H1 (cell line): ENCODE results near the gene TTL. TPM values are rescaled to one million over a fixed set of nuclear protein-coding genes. Genes with fewer than 3 reads are reported as not detected.
"Not testable (repeated sequence)": the region's sequence is repeated elsewhere in the genome, so short reads cannot be mapped to it uniquely, and the experiment has no call there.

Experiments used
- CTCF ChIA-PET: fragments of 300-600 bp; sonication (Branson Sonifier 250); formaldehyde crosslinking; loops from one replicate; lab custom pipeline; 2021; ENCODE audit not compliant: partially characterized antibody; lab: Charles Lee
- POLR2A ChIA-PET: fragments of 300-600 bp; sonication (Branson Sonifier 250); formaldehyde crosslinking; loops from one replicate; lab custom pipeline; 2021; ENCODE audit warnings: inconsistent platforms; ENCODE audit not compliant: partially characterized antibody; lab: Charles Lee
- DNase-seq, 2 experiments: peaks; one replicate each; pipeline versions ENCODE4 v3.0.0 to v3.0.0-alpha.2; 2010 to 2022; ENCODE audit warnings: low spot score in 2 of 2, low read depth in 1 of 2, mixed read lengths in 1 of 2
- FAIRE-seq: peaks from 2 replicates; lab custom pipeline; 2011; peaks lifted over from hg19 to GRCh38; lab: Jason Lieb, UNC
- H2AFZ ChIP-seq: 2 replicates; pipeline ENCODE4 v1.8.1; 2012; ENCODE audit warnings: low read length, inconsistent platforms
- H2AK5ac ChIP-seq: 2 replicates; pipeline ENCODE4 v1.6.1; 2013; ENCODE audit warnings: low read depth, low read length
- H2BK120ac ChIP-seq: replicated peaks from 2 replicates; pipeline ENCODE3; 2013; ENCODE audit warnings: low read depth, low read length, inconsistent platforms
- H2BK12ac ChIP-seq: 2 replicates; pipeline ENCODE4 v1.6.1; 2013; ENCODE audit warnings: low read depth, low read length
- H2BK15ac ChIP-seq: 2 replicates; pipeline ENCODE4 v1.6.1; 2013; ENCODE audit warnings: low read length
- H2BK20ac ChIP-seq: 2 replicates; pipeline ENCODE4 v1.6.1; 2013; ENCODE audit warnings: low read length
- H2BK5ac ChIP-seq: 2 replicates; pipeline ENCODE4 v1.6.1; 2013; ENCODE audit warnings: low read depth, low read length
- H3K14ac ChIP-seq: 2 replicates; pipeline ENCODE4 v1.6.1; 2013; ENCODE audit warnings: inconsistent platforms; ENCODE audit not compliant: insufficient read length
- H3K18ac ChIP-seq: 2 replicates; pipeline ENCODE4 v1.6.1; 2013; ENCODE audit warnings: low read length; ENCODE audit errors: extremely low read depth
- H3K23ac ChIP-seq: 2 replicates; pipeline ENCODE4 v1.6.1; 2013; ENCODE audit warnings: inconsistent platforms; ENCODE audit not compliant: insufficient read length
- H3K23me2 ChIP-seq: 2 replicates; pipeline ENCODE4 v1.6.1; 2013; ENCODE audit warnings: low read depth, low read length
- H3K27ac ChIP-seq: 2 replicates; pipeline ENCODE4 v1.6.1; 2011; ENCODE audit warnings: low read depth, low read length, inconsistent platforms
- H3K27me3 ChIP-seq, 4 experiments: replicated peaks in 1 of 4; 1 replicate in 1 of 4; 2 replicates in 3 of 4; pipeline versions ENCODE4 v1.6.1 to v1.8.1; 2011 to 2013; ENCODE audit warnings: low read length in 3 of 4, mild to moderate bottlenecking in 3 of 4, inconsistent platforms in 2 of 4, mixed read lengths in 2 of 4, moderate library complexity in 1 of 4; ENCODE audit not compliant: control insufficient read depth in 3 of 4, insufficient read depth in 3 of 4; ENCODE audit errors: extremely low read depth in 1 of 4
- H3K36me3 ChIP-seq, 4 experiments: 2 replicates each; pipeline versions ENCODE4 v1.6.1 to v1.8.1; 2011 to 2013; ENCODE audit warnings: mild to moderate bottlenecking in 4 of 4, low read length in 3 of 4, moderate library complexity in 2 of 4, control low read depth in 1 of 4, inconsistent platforms in 1 of 4; ENCODE audit not compliant: insufficient read depth in 4 of 4, control insufficient read depth in 2 of 4
- H3K4ac ChIP-seq: replicated peaks from 2 replicates; pipeline ENCODE3; 2013; ENCODE audit warnings: low read length, low read depth, mixed read lengths, inconsistent platforms; ENCODE audit not compliant: insufficient read length
- H3K4me1 ChIP-seq, 4 experiments: replicated peaks in 1 of 4; 1 replicate in 1 of 4; 2 replicates in 3 of 4; pipeline versions ENCODE4 v1.6.1 to v1.8.1; 2011 to 2013; ENCODE audit warnings: low read length in 3 of 4, inconsistent platforms in 2 of 4, mixed read lengths in 1 of 4; ENCODE audit not compliant: insufficient read depth in 4 of 4, control insufficient read depth in 3 of 4
- H3K4me2 ChIP-seq, 2 experiments: 2 replicates each; pipeline versions ENCODE4 v1.6.1 to v1.8.1; 2011 to 2013; ENCODE audit warnings: low read depth in 2 of 2, low read length in 2 of 2, control low read depth in 1 of 2, inconsistent platforms in 1 of 2, mild to moderate bottlenecking in 1 of 2; ENCODE audit not compliant: insufficient read depth in 1 of 2
- H3K4me3 ChIP-seq, 4 experiments: fragments of 200-600, 300-600 bp in 1 of 4; sonication (generic), shearing (Covaris generic), sonication (Bioruptor Twin) in 1 of 4; 2 replicates each; pipeline versions ENCODE4 v1.5.1 to v1.8.1; 2011 to 2016; ENCODE audit warnings: low read length in 4 of 4, low read depth in 3 of 4, control low read depth in 2 of 4, inconsistent platforms in 2 of 4, mild to moderate bottlenecking in 2 of 4, mixed read lengths in 1 of 4, moderate library complexity in 1 of 4; ENCODE audit not compliant: insufficient read depth in 2 of 4; ENCODE audit errors: extremely low read depth in 1 of 4
- H3K56ac ChIP-seq: replicated peaks from 2 replicates; pipeline ENCODE3; 2013; ENCODE audit warnings: low read depth, mild to moderate bottlenecking, mixed read lengths, low read length, inconsistent platforms; ENCODE audit not compliant: insufficient read length
- H3K79me1 ChIP-seq: 2 replicates; pipeline ENCODE4 v1.6.1; 2013; ENCODE audit warnings: low read depth, low read length, control low read depth
- H3K79me2 ChIP-seq, 2 experiments: 2 replicates each; pipeline versions ENCODE4 v1.6.1 to v1.8.1; 2012 to 2013; ENCODE audit warnings: low read length in 2 of 2, mild to moderate bottlenecking in 2 of 2, inconsistent platforms in 1 of 2; ENCODE audit not compliant: insufficient read depth in 2 of 2, control insufficient read depth in 1 of 2
- H3K9ac ChIP-seq, 4 experiments: replicated peaks in 1 of 4; 1 replicate in 1 of 4; 2 replicates in 3 of 4; pipeline versions ENCODE4 v1.6.1 to v1.8.1; 2011 to 2013; ENCODE audit warnings: low read depth in 3 of 4, low read length in 3 of 4, control low read depth in 2 of 4, mild to moderate bottlenecking in 2 of 4, moderate library complexity in 2 of 4, inconsistent platforms in 1 of 4; ENCODE audit errors: extremely low read depth in 1 of 4
- H3K9me3 ChIP-seq, 2 experiments: 2 replicates each; pipeline versions ENCODE4 v1.6.1 to v1.8.1; 2012 to 2013; ENCODE audit warnings: mild to moderate bottlenecking in 2 of 2, moderate library complexity in 2 of 2, control low read depth in 1 of 2, inconsistent platforms in 1 of 2, low read depth in 1 of 2, low read length in 1 of 2, mixed read lengths in 1 of 2; ENCODE audit not compliant: insufficient read depth in 2 of 2
- H4K20me1 ChIP-seq, 2 experiments: replicated peaks in 1 of 2; 2 replicates each; pipeline versions ENCODE3 to v1.8.1; 2011 to 2013; ENCODE audit warnings: inconsistent platforms in 2 of 2, low read length in 2 of 2, mild to moderate bottlenecking in 1 of 2; ENCODE audit not compliant: insufficient read depth in 2 of 2, control insufficient read depth in 1 of 2
- H4K5ac ChIP-seq: 2 replicates; pipeline ENCODE4 v1.6.1; 2013; ENCODE audit warnings: low read length, low read depth, mixed read lengths, inconsistent platforms; ENCODE audit not compliant: insufficient read length
- H4K8ac ChIP-seq: 2 replicates; pipeline ENCODE4 v1.8.0; 2013; ENCODE audit warnings: mild to moderate bottlenecking, moderate library complexity, low read length, inconsistent platforms; ENCODE audit not compliant: insufficient read depth; ENCODE audit errors: extremely low read depth
- H4K91ac ChIP-seq: replicated peaks from 2 replicates; pipeline ENCODE3; 2013; ENCODE audit warnings: low read length, mixed read lengths, inconsistent platforms; ENCODE audit not compliant: insufficient read length
- WGBS, 2 experiments: shearing (Covaris generic) in 1 of 2; methylation state at CpG; one replicate each; pipeline versions ENCODE4 v1.1.6 to v1.1.7; 2013 to 2015; ENCODE audit warnings: low lambda C conversion rate in 2 of 2, mixed read lengths in 2 of 2, inconsistent platforms in 1 of 2, low coverage in 1 of 2, missing lambda C conversion rate in 1 of 2; ENCODE audit not compliant: insufficient replicate concordance in 2 of 2, insufficient coverage in 1 of 2, insufficient read length in 1 of 2; ENCODE audit errors: extremely low coverage in 1 of 2, missing lambda C conversion rate in 1 of 2; 5-methylcytosine and 5-hydroxymethylcytosine counted together
- polyA plus RNA-seq, 7 experiments: library from polyadenylated mRNA; depleted of rRNA in 3 of 7; stranded (reverse) in 5 of 7; unstranded in 2 of 7; fragments of >200 nt in 5 of 7; fragments of 200-250 nt in 2 of 7; gene quantifications; 1 replicate in 5 of 7; 2 replicates in 1 of 7; 4 replicates in 1 of 7; pipeline versions ENCODE4 v1.2.1 to v1.2.3, GENCODE V29; 2011 to 2013; ENCODE audit warnings: missing spikeins in 2 of 7, mixed read lengths in 2 of 7
- total RNA-seq: library from RNA; stranded (reverse); fragmentation: NEBNext Ultra II Directional; extraction: Animal tissue kit (Norgen Biotek cat#: 25700); gene quantifications from 2 replicates; pipeline ENCODE4 v1.2.1, GENCODE V29; 2021

TTL gene
- total and polyA plus RNA-seq, 2 of the 8 experiments (the other 6 are each of a cell fraction or from before 2014, with no cell fraction given), result 17.5 to 57.1 TPM

GRCh38 chr2:112509239-112509998 is 27.5 kb downstream of the TTL start:
- H3K27me3 ChIP-seq, H3K23me2 ChIP-seq, H3K27ac ChIP-seq, H3K14ac ChIP-seq, H3K9ac ChIP-seq, H3K4ac ChIP-seq, H3K79me2 ChIP-seq, H4K20me1 ChIP-seq, H3K9me3 ChIP-seq, H4K8ac ChIP-seq, H2AK5ac ChIP-seq, H3K56ac ChIP-seq, H2BK20ac ChIP-seq, H4K91ac ChIP-seq, H2BK12ac ChIP-seq, FAIRE-seq, H3K79me1 ChIP-seq, H2AFZ ChIP-seq, H2BK5ac ChIP-seq, H4K5ac ChIP-seq, H3K18ac ChIP-seq, H2BK120ac ChIP-seq, H3K23ac ChIP-seq, H3K4me1 ChIP-seq, H2BK15ac ChIP-seq: not testable (repeated sequence)
- CTCF ChIA-PET, result interaction anchor here (1.1 kb wide), 1 partner anchor 11 kb away, joined by 4 read pairs; no protein-coding TSS in a partner anchor
- Histone ChIP-seq H3K36me3 (peaks cover 0 to 12% (median 2%) of the 10 kb centered on the region in 4 experiments; a peak in 2 of 8 replicates), H3K4me3 (peak overlapping the region in 1 of 4 experiments; percentile 16; a peak in 1 of 8 replicates), H3K4me2 (0 out of 4 replicates have a peak overlapping the region, but pooled peaks of 1 of the 2 experiments have one; percentile 28)
- POLR2A ChIA-PET, result interaction anchor here (1.6 to 1.7 kb wide), 2 partner anchors 16 to 27 kb away, joined by 3 to 4 read pairs; no protein-coding TSS in a partner anchor
- WGBS, 2 experiments, result 72% methylated on average over 16 of the region's 32 CpGs; no CpG with 5 or more reads in 1 of the 2 experiments
- peak in 1 of 2 experiments; percentile 82 for DNase-seq
